Thyroid gland (tissue), 4 donors: ENCODE data around the gene GPR148. TPM values are rescaled to one million over a fixed set of nuclear protein-coding genes. Genes with fewer than 3 reads are reported as not detected.
"Not testable (repeated sequence)": the region's sequence is repeated elsewhere in the genome, so short reads cannot be mapped to it uniquely, and the experiment has no call there.

Experiments used
- DNase-seq, 2 donors: peaks; one replicate each; pipeline ENCODE4 v3.0.0-alpha.2; 2019
- H3K27ac ChIP-seq, 3 donors: fragments of 200-600 bp; sonication (generic); 1 replicate in 2 of 3; 2 replicates in 1 of 3; pipeline ENCODE4 v1.5.1; 2016 to 2019; ENCODE audit warnings: mild to moderate bottlenecking in 1 of 3, moderate library complexity in 1 of 3
- H3K27me3 ChIP-seq: fragments of 200-600 bp; sonication (generic); one replicate; pipeline ENCODE4 v1.5.1; 2019
- H3K36me3 ChIP-seq, 2 donors: fragments of 200-600 bp; sonication (generic); one replicate each; pipeline ENCODE4 v1.5.1; 2016 to 2019
- H3K4me1 ChIP-seq, 2 donors: fragments of 200-600 bp; sonication (generic); one replicate each; pipeline ENCODE4 v1.5.1; 2017 to 2019
- H3K4me3 ChIP-seq, 3 donors: fragments of 200-600 bp; sonication (generic); replicated peaks in 1 of 3; 1 replicate in 2 of 3; 2 replicates in 1 of 3; pipeline ENCODE4 v1.5.1; 2016; ENCODE audit warnings: mild to moderate bottlenecking in 1 of 3
- H3K9me3 ChIP-seq: fragments of 200-600 bp; sonication (generic); one replicate; pipeline ENCODE4 v1.5.1; 2017
- CTCF ChIP-seq, 6 experiments: fragments of 200-600 bp in 3 of 6; fragments of 450-650 bp in 3 of 6; sonication (generic) in 3 of 6; IDR thresholded peaks; one replicate each; pipeline ENCODE4 v1.5.1; 2016 to 2019; ENCODE audit warnings: antibody characterized with exemption in 6 of 6, mild to moderate bottlenecking in 2 of 6, inconsistent platforms in 1 of 6, moderate library complexity in 1 of 6
- POLR2A ChIP-seq, 2 donors: fragments of 450-650 bp; IDR thresholded peaks; one replicate each; pipeline ENCODE4 v1.6.1; 2017; ENCODE audit warnings: antibody characterized with exemption in 2 of 2, mild to moderate bottlenecking in 2 of 2, moderate library complexity in 1 of 2
- whole genome bisulfite sequencing, 2 donors: methylation state at CpG; one replicate each; pipeline ENCODE4 v1.1.5; 2017; 5-methylcytosine and 5-hydroxymethylcytosine counted together
- intact Hi-C: fragments of 100-400 bp; cut with DNase I; formaldehyde crosslinking; loops from one replicate; pipeline ENCODE4 v1.15.1; 2023
- total RNA-seq, 4 donors: library from RNA; depleted of rRNA; stranded (reverse); fragments of >200 nt; gene quantifications; one replicate each; pipeline ENCODE4 v1.2.3, GENCODE V29; 2016

Gene GPR148
- total RNA-seq: not detected

- Histone ChIP-seq H3K36me3 (no peaks in the 10 kb centered on the region), H3K27ac (peak within 1 kb of the TSS in 2 of 3 donors; percentile 0 to 27), H3K27me3 (no peaks in the 10 kb centered on the region), H3K9me3 (no peaks in the 10 kb centered on the region), H3K4me3 (peak within 1 kb of the TSS in 2 of 3 donors; percentile 35 to 47), H3K4me1 (peaks cover 9 to 17% of the 10 kb centered on the region in 2 donors)
- peak; percentile 67 to 69 for DNase-seq
- intact Hi-C loops: no loop called here
- WGBS, 2 donors: 57 to 60% methylated on average over 5 to 7 of the region's 8 CpGs
- TF ChIP-seq CTCF (IDR thresholded peaks at IDR 0.05): no peak
- TF ChIP-seq POLR2A (IDR thresholded peaks at IDR 0.05): no peak
These were observed at the start of gene GPR148 for GRCh38 chr2:130728549-130729316. Gene GPR148, plus strand, starts transcription at chr2:130729070. Its CDS starts 82 bp downstream, at chr2:130729152.

GRCh38 chr2:130692041-130692770 is 36.7 kb upstream of the GPR148 start:
- DNase-seq: peak; percentile 3 to 5
- H3K27ac ChIP-seq, H3K27me3 ChIP-seq, H3K36me3 ChIP-seq, intact Hi-C loops, H3K4me1 ChIP-seq, H3K4me3 ChIP-seq, H3K9me3 ChIP-seq: not testable (repeated sequence)
- 49 to 69% methylated on average over 10 to 14 of the region's 35 CpGs for WGBS, 2 donors

- intact Hi-C loops, H3K4me1 ChIP-seq, H3K27ac ChIP-seq, H3K4me3 ChIP-seq, H3K36me3 ChIP-seq, H3K9me3 ChIP-seq, H3K27me3 ChIP-seq: not testable (repeated sequence)
- 0% methylated on average over 7 of the region's 37 CpGs; no CpG with 5 or more reads in 1 of the 2 donors for WGBS, 2 donors
- peak; percentile 40 to 65 for DNase-seq
- TF ChIP-seq CTCF (IDR thresholded peaks at IDR 0.05): peak in 5 of 6 experiments; percentile 11 to 48 (median 37)
These were observed 35.4 kb upstream of the GPR148 start for GRCh38 chr2:130693474-130693873.

- H3K9me3 ChIP-seq, H3K36me3 ChIP-seq, intact Hi-C loops, H3K27ac ChIP-seq, H3K27me3 ChIP-seq, H3K4me1 ChIP-seq, H3K4me3 ChIP-seq, DNase-seq: not testable (repeated sequence)
- 83 to 85% methylated on average over 3 of the region's 3 CpGs for WGBS, 2 donors
These were observed 25.6 kb upstream of the GPR148 start for GRCh38 chr2:130703250-130703649.

GRCh38 chr2:130714795-130715194 is 14.1 kb upstream of the GPR148 start:
- no CpG with 5 or more reads among the region's 2 CpGs for WGBS, 2 donors
- H3K36me3 ChIP-seq, H3K4me1 ChIP-seq, H3K4me3 ChIP-seq, H3K9me3 ChIP-seq, intact Hi-C loops, H3K27me3 ChIP-seq, DNase-seq, H3K27ac ChIP-seq: not testable (repeated sequence)

GRCh38 chr2:130720036-130720435 is 8.8 kb upstream of the GPR148 start:
- H3K9me3 ChIP-seq: no peaks in the 10 kb centered on the region
- TF ChIP-seq POLR2A (IDR thresholded peaks at IDR 0.05) (no peak), CTCF (IDR thresholded peaks at IDR 0.05) (no peak)
- H3K36me3 ChIP-seq: no peaks in the 10 kb centered on the region
- H3K4me1 ChIP-seq: no peaks in the 10 kb centered on the region
- no peaks in the 10 kb centered on the region for H3K27me3 ChIP-seq
- no peak overlapping the region for H3K27ac ChIP-seq
- 90 to 93% methylated on average over 8 of the region's 8 CpGs for WGBS, 2 donors
- no peak for DNase-seq
- intact Hi-C loops: no loop called here
- H3K4me3 ChIP-seq: no peak overlapping the region
